Neutrophil (primary cell): Measurements from ENCODE around the gene GRID2.

Source experiments
- H3K27ac ChIP-seq: fragments of 200-600 bp; sonication (generic); 2 replicates; pipeline ENCODE4 v1.5.1; 2016; ENCODE audit warnings: mild to moderate bottlenecking, moderate library complexity
- H3K27me3 ChIP-seq: fragments of 200-600 bp; sonication (generic); 2 replicates; pipeline ENCODE4 v1.6.0; 2016; ENCODE audit warnings: mild to moderate bottlenecking
- H3K36me3 ChIP-seq: fragments of 200-600 bp; sonication (generic); 2 replicates; pipeline ENCODE4 v1.5.1; 2017
- H3K4me1 ChIP-seq, 2 experiments: fragments of 200-600 bp in 1 of 2; sonication (generic) in 1 of 2; 1 replicate in 1 of 2; 2 replicates in 1 of 2; pipeline versions ENCODE4 v1.5.1 to v1.6.1; 2013 to 2016; ENCODE audit warnings: low read depth in 1 of 2, low read length in 1 of 2, mild to moderate bottlenecking in 1 of 2, moderate library complexity in 1 of 2; ENCODE audit not compliant: control insufficient read depth in 1 of 2, insufficient read depth in 1 of 2
- H3K4me3 ChIP-seq, 2 experiments: fragments of 200-600 bp in 1 of 2; sonication (generic) in 1 of 2; 1 replicate in 1 of 2; 2 replicates in 1 of 2; pipeline ENCODE4 v1.5.1; 2013 to 2016; ENCODE audit warnings: low read depth in 1 of 2, low read length in 1 of 2, mild to moderate bottlenecking in 1 of 2, moderate library complexity in 1 of 2
- H3K9me3 ChIP-seq: fragments of 200-600 bp; sonication (generic); 2 replicates; pipeline ENCODE4 v1.5.1; 2016
- TF ChIP-seq, protein P1 (sequence below): fragments of 200-600 bp; sonication (generic); IDR thresholded peaks from 2 replicates; pipeline ENCODE4 v1.5.1; 2016; ENCODE audit warnings: antibody characterized with exemption

Gene GRID2

DNA sequence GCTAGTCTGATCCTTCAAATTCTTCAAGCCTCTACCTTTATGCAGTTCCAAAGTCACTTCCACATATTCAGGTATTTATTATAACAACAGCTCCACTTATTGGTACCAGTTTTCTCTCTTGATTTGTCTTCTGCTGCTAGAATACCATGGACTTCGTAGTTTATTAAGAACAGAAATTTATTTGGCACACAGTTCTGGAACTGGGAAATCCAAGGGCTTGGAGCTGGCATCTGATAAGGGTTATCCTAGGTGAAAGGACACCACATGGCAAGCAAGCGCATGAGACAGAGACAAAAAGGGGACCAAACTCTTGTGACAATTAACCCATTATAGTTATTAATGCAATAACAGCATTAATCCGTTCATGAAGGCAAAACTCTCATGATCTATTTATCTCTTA lies 924.3 kb downstream of the GRID2 start:
- TF ChIP-seq, protein P1, sequence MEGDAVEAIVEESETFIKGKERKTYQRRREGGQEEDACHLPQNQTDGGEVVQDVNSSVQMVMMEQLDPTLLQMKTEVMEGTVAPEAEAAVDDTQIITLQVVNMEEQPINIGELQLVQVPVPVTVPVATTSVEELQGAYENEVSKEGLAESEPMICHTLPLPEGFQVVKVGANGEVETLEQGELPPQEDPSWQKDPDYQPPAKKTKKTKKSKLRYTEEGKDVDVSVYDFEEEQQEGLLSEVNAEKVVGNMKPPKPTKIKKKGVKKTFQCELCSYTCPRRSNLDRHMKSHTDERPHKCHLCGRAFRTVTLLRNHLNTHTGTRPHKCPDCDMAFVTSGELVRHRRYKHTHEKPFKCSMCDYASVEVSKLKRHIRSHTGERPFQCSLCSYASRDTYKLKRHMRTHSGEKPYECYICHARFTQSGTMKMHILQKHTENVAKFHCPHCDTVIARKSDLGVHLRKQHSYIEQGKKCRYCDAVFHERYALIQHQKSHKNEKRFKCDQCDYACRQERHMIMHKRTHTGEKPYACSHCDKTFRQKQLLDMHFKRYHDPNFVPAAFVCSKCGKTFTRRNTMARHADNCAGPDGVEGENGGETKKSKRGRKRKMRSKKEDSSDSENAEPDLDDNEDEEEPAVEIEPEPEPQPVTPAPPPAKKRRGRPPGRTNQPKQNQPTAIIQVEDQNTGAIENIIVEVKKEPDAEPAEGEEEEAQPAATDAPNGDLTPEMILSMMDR: no peak

DNA sequence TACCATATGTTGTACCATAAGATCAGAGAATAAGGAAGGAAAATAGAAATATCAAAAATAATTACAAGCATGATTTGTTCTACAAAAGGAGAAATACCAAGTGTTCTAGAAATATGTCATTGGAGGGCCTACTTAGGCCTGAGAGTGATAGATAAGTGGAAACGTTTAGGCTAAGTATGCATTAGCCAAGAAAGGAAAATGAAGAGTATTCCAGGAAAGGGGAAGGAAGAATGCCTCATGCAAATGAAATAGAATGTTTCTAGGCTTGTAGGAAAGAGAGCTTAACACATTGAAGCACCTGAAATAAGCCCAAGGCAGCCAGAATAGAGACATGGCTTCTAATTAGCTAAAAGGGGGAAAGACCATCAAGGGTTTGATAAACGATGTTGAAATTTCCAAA lies 929.1 kb downstream of the GRID2 start:
- H3K4me3 ChIP-seq: no peak overlapping the region
- no peak overlapping the region for H3K27ac ChIP-seq
- no peaks in the 10 kb centered on the region for H3K9me3 ChIP-seq
- no peaks in the 10 kb centered on the region for H3K36me3 ChIP-seq
- TF ChIP-seq, protein P1: no peak
- no peaks in the 10 kb centered on the region for H3K4me1 ChIP-seq
- no peaks in the 10 kb centered on the region for H3K27me3 ChIP-seq

More for the DNA sequence above, 924.3 kb downstream of the GRID2 start:
- Histone ChIP-seq H3K4me3 (no peak overlapping the region), H3K27ac (no peak overlapping the region), H3K36me3 (no peaks in the 10 kb centered on the region), H3K9me3 (no peaks in the 10 kb centered on the region), H3K27me3 (no peaks in the 10 kb centered on the region), H3K4me1 (no peaks in the 10 kb centered on the region)

DNA sequence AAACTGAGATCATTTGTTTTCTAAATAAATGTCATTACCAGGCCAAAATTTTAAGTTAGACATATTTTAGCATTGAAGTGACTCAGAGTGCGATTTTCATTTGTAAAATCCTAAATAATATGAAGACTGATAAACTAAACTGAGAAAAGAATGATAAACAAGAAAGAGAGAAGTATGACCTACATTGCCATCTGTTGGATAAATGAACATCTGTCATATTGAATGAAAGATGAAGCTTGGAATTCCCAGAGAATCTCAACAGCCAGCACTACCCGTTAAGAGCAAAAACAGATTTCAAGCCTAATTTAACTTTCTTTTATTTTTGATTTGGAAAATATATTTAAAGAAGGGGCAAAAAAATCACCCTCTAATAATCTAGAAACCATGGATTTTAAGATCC lies 933.8 kb downstream of the GRID2 start:
- H3K9me3 ChIP-seq: no peaks in the 10 kb centered on the region
- no peak overlapping the region for H3K27ac ChIP-seq
- H3K27me3 ChIP-seq: no peaks in the 10 kb centered on the region
- H3K36me3 ChIP-seq: no peaks in the 10 kb centered on the region
- TF ChIP-seq, protein P1: no peak
- no peaks in the 10 kb centered on the region for H3K4me1 ChIP-seq
- no peak overlapping the region for H3K4me3 ChIP-seq

DNA sequence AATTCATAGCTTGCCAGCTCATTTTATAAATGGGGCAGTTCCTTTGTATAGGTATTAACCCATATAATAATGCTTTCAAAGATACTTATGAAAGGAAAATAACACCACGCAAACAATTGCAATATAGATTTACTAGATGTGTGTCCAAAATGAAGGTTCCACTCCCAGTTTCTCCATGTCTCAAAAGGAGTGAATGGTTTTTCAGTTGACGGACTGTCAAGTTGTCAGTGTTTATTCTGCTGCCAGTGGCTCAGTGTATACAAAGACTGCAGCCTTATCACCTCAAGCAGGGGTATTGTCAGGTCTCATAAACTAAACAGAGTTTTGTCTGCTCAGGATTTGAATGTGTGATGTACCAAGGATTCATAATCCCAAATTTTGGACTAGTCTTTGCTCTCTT lies 939.5 kb downstream of the GRID2 start:
- H3K36me3 ChIP-seq: no peaks in the 10 kb centered on the region
- TF ChIP-seq, protein P1: no peak
- no peaks in the 10 kb centered on the region for H3K4me1 ChIP-seq
- no peak overlapping the region for H3K4me3 ChIP-seq
- no peaks in the 10 kb centered on the region for H3K9me3 ChIP-seq
- H3K27me3 ChIP-seq: no peaks in the 10 kb centered on the region
- H3K27ac ChIP-seq: no peak overlapping the region

DNA sequence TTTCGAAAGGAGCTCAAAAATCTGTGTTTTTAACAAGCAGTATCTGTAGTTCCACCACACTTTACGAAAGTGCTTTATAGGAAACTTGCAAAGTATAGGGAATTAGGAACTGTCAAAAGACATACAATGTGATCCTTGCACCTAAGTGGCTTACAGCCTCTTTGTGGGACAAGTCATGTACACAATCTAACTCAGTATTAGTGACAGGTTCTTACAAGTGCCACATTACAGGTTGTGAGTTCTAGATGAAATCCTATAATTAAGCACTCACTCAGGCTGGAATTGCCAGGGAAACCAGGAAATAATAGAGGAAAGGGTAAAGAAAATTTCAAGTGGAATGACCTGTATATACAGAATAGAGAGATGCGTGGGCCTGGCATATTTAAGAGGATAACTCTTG lies 957.4 kb downstream of the GRID2 start:
- no peak overlapping the region for H3K27ac ChIP-seq
- TF ChIP-seq, protein P1: no peak
- H3K27me3 ChIP-seq: no peaks in the 10 kb centered on the region
- no peak overlapping the region for H3K4me3 ChIP-seq
- H3K9me3 ChIP-seq: no peaks in the 10 kb centered on the region
- H3K4me1 ChIP-seq: no peaks in the 10 kb centered on the region
- H3K36me3 ChIP-seq: no peaks in the 10 kb centered on the region

DNA sequence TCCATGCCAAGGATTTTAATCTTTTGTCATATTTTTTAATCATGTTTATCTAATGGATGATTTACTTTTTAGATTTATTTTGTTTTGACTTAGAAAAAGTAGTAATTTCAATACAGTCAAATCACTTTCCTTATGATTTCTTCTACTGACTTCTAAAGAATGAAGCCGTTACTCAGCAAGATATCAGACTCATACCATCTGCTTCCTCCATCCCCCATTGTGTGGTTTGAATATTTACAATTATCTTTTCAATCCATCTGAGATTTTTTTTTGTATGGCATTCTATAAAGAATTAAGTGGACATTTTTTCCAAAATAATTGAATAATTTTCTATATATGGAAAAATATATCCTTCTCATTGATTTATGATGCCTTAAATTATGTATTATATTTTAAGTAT lies 959.4 kb downstream of the GRID2 start:
- H3K9me3 ChIP-seq: no peaks in the 10 kb centered on the region
- no peaks in the 10 kb centered on the region for H3K4me1 ChIP-seq
- TF ChIP-seq, protein P1: no peak
- H3K36me3 ChIP-seq: no peaks in the 10 kb centered on the region
- H3K27ac ChIP-seq: no peak overlapping the region
- H3K27me3 ChIP-seq: no peaks in the 10 kb centered on the region
- no peak overlapping the region for H3K4me3 ChIP-seq
